Measurements from ENCODE around the gene RBFOX2.
A peak's percentile ranks its signal among the peaks of the same experiment; 100 is the strongest.
"Not testable (repeated sequence)": the region's sequence is repeated elsewhere in the genome, so short reads cannot be mapped to it uniquely, and the experiment has no call there.

RBFOX2 gene

GRCh38 chr22:36039125-36039524 lies 10.5 kb upstream of the RBFOX2 start:
- DNase-seq: no peak

- DNase-seq: no peak
These were observed 8.6 kb upstream of the RBFOX2 start for GRCh38 chr22:36037102-36037758.

DNA sequence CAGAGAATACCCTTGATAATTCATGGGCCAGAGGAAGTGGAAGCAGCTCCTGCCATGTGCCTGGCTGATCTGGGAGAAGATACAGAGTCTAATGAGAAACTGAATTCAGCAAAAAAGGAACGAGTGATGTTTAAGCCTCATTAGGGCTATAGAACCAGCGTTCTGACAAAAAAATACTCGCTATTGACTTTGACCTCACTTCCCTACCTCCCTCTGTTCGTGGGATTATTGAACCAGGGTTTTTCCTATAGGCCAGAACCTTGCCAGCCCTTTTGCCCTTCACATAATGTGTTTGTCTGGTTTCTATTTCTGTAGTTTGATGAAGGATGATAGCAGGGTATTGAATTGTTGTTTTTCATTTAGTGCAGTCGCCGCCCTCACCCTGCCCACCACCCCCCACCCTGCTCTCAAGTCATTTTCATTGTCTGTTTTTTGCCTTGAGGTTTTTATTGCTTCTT lies 7.6 kb upstream of the RBFOX2 start:
- no peak for DNase-seq

- no peak for DNase-seq
These were observed 4.0 kb upstream of the RBFOX2 start for GRCh38 chr22:36032611-36033010.

- DNase-seq: no peak
These were observed 757 bp upstream of the RBFOX2 start for GRCh38 chr22:36029406-36029755.

DNA sequence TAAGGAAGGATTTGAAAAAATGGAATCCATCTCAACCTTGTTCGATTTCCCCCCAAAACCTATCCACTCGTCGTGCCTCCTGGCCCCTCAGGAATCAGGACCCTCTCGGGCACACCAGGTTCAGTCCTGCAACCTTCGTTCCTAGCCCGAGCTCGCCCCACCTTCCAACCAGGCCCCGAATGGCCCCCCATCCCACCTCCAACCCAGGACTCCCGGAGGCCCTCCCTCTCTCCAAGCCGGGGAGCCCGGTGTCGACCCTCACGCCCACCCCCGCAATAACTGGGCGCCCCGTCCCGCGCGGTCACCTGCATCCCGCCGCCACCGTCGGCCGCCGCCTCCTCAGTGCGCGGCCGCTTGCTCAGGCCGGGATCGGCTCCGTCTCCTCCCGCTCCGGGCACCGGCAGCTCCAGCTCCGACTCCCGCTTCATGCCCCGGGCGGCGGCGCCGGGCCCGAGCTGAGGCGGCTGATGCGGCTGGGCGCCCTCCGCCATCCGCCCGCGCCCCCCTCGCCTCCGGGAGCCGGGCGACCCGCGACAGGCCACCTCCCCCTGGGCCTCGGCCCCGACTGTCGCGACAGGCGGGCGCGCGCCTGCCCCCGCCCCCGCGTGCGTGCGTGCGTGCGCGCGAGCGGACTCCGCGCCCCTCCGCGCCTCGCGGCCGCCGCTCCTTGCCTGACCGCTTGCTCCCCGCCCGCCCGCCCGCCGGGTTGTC lies 534 bp downstream of the RBFOX2 start:
- DNase-seq: no peak

GRCh38 chr22:36027579-36027934 lies 1.1 kb downstream of the RBFOX2 start:
- DNase-seq: peak; percentile 57

DNA sequence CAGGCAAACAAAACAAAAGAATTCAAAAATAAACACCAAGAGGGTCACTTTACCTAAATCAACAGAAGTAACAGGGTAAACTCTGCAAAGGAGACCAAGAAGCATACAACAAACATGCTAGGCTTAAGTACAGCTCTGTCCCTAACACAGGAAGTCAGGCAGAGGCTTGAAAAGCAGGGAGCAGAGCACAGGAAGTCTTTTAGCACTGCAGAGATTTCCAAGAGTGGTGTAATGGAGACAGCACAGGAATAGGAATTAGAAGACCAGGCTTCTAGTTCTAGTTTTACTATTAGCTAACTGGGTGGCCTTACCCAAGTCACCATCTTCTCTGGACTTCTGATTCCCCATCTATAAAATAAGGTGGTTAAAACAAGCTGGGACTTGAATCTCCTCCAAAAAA lies 1.9 kb downstream of the RBFOX2 start:
- DNase-seq: no peak

DNA sequence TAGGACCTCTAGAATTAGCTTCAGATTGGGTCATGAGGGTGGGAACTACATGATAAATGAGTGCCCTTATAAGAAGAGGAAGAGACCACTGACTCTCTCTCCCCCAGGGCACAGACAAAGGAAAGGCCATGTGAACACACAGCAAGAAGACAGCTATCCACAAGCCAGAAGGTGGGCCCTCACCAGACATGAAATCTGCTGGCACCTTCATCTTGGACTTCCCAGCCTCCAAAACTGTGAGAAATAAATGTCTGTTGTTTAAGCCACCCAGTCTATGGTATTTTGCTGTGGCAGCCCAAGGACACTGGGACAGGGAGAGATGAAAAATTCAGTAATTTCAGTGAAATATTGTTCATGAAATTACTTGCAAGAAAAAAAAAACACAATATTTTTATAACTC lies 5.9 kb downstream of the RBFOX2 start:
- no peak for DNase-seq

DNA sequence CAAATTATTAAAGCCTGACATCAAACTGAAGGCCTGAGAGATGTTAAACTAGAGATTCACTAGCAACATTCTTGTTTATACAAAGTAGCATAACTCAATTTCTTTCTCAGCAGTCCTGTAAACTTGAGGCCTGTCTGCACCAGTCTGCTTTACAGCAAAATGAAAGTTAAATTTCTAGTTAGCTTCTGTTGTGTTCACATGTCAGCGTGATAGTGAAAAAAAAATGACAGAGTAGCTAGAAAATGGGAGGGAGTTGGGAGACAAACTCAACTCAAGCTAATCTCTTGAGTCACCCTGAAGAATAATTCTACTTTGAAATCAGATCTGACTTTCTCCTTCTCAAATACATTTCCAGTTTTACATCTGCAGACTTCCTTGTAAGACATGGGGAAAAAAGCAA lies 6.5 kb downstream of the RBFOX2 start:
- DNase-seq: no peak

DNA sequence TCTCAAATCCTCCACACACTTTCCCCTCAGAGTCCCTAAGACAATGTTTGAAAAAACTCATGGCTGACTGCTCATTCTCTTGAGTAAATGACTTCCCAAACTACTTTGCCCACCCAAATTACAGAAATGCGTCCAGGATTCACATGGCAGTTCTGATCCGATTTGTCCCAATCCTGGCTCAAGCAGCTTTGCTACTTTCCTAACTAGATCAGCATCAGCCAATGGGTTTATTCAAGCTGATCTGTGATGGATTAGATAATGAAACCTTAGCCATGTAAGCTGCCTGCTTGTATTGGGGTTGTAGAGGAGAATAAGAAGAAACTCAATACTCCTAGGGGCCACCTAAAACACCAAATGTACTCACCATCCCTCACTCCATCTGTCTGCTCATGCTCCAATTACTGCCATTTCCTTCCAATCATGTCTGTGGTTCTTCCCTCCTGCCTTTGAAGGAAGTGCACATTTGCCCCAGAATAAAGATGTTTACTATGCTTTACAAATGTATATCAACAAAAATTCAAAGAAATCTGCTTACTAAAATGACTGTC lies 6.9 kb downstream of the RBFOX2 start:
- DNase-seq: no peak

DNA sequence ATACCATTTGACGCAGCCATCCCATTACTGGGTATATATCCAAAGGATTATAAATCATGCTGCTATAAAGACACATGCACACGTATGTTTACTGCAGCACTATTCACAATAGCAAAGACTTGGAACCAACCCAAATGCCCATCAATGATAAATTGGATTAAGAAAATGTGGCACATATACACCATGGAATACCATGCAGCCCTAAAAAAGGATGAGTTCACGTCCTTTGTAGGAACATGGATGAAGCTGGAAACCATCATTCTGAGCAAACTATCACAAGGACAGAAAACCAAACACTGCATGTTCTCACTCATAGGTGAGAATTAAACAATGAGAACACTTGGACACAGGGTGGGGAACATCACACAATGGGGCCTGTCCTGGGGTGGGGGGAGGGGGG lies 7.8 kb downstream of the RBFOX2 start:
- not testable (repeated sequence) for DNase-seq

GRCh38 chr22:36017651-36018091 lies 11.0 kb downstream of the RBFOX2 start:
- no peak for DNase-seq

GRCh38 chr22:36016684-36017083 lies 11.9 kb downstream of the RBFOX2 start:
- DNase-seq: no peak

DNA sequence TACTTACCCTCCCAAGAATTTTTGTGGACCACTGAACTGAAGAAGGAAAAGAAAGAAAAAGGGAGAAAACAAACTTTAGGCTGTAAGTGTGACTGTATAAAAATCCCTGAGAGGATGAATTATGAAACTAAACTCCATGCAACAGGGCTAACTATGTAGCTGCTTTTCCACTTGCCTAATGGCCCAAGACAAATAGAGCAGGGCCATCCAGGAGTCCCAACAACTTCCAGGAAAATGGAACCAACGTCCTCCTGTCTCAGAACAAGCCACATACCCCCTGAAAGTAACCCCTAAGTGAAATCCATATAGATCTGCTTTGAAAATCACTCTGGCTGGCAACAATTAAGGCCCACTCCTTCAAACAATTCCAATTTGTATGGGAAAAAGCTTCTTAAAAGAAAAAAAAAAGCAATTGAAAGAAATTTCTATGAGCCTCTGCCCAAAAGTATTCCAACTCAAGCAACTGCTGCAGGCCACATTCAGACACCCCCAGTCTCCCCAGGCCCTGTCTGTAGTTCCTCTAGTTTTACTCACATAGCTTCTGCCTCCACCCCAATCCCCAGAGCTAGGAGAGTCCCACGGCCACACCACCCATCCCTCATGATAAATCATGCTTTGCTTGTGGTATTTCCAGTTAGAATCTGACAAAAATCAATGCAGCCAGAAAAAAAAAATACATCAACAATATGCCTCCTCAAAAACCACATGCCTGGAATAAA lies 12.7 kb downstream of the RBFOX2 start:
- no peak for DNase-seq

DNA sequence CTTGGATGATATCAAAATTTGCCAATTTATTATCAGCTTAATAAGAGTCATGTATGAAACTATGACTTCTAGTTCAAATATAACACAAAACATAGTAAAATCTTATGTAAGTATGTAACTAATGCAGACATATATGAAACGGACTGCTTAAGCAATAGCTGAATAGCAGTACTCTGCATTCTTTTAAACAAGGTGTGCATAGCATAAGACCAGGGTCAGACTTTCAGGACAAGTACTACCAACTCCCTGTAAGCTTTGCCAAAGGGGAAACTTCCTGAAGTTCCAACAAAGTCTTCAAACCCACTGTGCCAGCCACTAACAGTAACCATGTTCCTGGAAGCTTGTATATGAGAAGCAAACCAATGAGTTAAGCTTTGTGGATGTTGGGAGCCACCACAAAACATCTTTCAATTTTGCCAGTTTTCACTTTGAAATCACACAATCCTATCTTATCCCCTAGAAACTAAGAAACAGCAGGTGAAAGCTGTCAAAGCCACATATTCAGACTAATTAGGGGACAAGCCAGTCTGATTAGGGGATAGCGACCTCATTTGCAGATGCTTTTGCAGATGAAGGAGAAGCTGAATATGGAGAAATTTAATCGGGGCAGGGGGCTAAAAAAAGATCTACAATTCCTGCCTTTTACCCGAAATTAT lies 13.3 kb downstream of the RBFOX2 start:
- no peak for DNase-seq

DNA sequence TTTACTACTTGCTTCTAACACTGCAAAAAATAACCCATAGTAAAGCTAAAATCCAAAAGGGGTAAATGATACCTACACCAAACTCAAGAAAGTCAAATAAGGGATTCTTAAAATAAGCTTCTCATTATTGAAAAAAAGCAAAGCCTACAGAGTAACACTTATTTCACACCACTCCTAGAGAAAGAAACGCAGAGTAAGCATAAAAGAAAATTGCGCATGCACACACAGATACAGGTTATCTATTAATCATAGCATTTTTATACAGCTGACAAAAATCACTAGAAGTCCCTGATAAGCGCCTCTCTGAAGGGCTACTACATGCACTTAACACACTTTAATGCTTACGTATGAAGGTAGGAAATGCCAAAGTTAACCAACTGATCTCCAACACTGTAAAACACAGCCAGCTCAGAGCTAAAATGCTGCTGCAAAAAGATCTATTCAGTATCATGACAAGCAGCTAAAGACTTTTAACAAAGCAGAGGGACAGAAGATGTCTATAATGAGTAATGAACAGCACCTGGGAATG lies 14.0 kb downstream of the RBFOX2 start:
- no peak for DNase-seq

- no peak for DNase-seq
These were observed 16.3 kb downstream of the RBFOX2 start for GRCh38 chr22:36012332-36012731.

- DNase-seq: no peak
These were observed 17.7 kb downstream of the RBFOX2 start for GRCh38 chr22:36010882-36011281.

DNA sequence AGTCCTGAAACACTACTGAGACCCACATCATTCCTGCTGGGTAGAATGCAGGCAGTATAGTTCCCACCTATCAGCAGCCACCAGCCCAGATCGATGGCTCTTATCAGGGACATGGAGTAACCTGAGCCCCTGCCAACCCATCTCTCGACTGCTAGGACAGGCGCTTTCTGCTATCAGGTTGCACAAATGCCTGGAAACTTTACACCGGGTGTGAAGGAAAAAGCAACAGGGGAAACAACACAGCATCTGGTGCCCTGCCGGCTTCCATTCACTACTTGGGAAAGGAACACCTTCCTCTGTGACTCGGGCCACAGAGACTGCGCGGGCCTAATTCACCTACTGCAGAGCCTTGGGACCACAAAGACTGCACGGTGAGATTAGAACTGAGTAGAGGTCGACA lies 18.5 kb downstream of the RBFOX2 start:
- no peak for DNase-seq

DNA sequence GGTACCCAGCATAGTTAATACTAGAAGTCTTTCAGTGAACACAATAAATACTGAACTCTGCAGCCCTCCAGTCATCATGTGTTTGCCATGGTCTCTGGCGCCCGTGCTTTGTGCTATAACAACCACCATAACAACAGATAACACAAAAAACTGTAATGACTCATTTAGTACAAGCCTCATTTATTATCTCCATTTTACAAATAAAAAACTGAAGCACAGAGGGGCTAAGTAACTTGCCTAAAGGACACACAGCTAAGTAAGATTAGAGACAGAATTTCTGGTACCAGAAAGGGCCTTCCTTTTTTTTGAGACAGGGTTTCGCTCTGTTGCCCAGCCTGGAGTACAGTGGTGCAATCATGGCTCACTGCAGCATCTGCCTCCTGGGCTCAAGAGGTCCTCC lies 19.5 kb downstream of the RBFOX2 start:
- DNase-seq: no peak

DNA sequence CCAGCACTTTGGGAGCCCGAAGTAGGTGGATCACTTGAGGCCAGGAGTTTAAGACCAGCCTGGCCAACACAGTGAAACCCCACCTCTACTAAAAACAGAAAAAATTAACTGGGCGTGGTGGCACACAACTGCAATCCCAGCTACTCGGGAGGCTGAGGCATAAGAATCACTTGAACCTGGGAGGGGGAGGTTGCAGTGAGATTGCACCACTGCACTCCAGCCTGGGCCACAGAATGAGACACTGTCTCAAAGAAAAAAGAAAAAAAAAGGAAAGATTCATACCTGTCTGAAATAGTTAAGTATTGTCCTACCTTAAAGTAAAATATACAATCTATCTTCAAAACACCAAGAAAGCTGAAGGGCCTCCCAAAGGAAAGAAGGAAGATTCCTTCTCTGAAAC lies 20.1 kb downstream of the RBFOX2 start:
- no peak for DNase-seq

DNA sequence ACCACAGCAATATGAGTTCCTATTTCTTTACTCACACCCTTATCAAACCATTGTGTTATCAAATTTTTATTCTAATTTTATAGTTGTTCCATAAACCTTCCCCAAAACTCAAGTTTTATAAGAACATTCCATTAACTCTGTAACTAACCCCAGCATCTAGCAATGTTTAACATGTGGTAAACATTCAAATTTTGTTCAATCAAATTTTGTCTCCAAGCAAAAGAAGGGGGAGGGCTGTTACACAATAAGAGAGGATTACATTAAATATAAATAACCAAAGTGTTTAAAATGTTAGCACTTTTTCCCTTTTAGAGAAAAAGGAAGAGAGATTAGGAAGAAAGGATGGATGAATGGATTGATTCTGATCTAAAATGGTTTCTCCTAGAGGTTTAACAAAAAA lies 20.5 kb downstream of the RBFOX2 start:
- DNase-seq: no peak

Measured in activated CD8-positive, alpha-beta memory T cell treated with anti-CD3 and anti-CD28 coated beads for 24 hours (primary cell).